ENCODE measurements around the gene MMUT. TPM values are rescaled to one million over a fixed set of nuclear protein-coding genes. Genes with fewer than 3 reads are reported as not detected.

Gene MMUT
- total RNA-seq, 1 donor from 2014 or later, result 10.9 TPM

- no peaks in the 10 kb centered on the region for H3K36me3 Mint-ChIP-seq (ENCODE audit: low read depth, unreplicated experiment)
- DNase-seq (ENCODE audit: low read depth), result no peak
- no peak overlapping the region for H3K4me2 ChIP-seq (ENCODE audit: low read length)
- no peaks in the 10 kb centered on the region for H3K36me3 ChIP-seq (ENCODE audit: insufficient read depth, low read length)
- H3K9me3 ChIP-seq (ENCODE audit: insufficient read depth, low read depth, low read length), result no peaks in the 10 kb centered on the region
- no peak for FAIRE-seq
- H3K4me3 Mint-ChIP-seq (ENCODE audit: unreplicated experiment), result no peak overlapping the region
- no peaks in the 10 kb centered on the region for H3K9me3 Mint-ChIP-seq (ENCODE audit: unreplicated experiment)
- peaks cover 3% of the 10 kb centered on the region for H3K4me1 Mint-ChIP-seq (ENCODE audit: low read depth, unreplicated experiment)
- TF ChIP-seq CTCF (IDR thresholded peaks at IDR 0.05; ENCODE audit: insufficient read depth, low read depth, low read length) (no peak), EZH2 (IDR thresholded peaks at IDR 0.05; ENCODE audit: insufficient read depth, low read length) (no peak)
- no peaks in the 10 kb centered on the region for H3K27me3 Mint-ChIP-seq (ENCODE audit: low read depth, unreplicated experiment)
- no peaks in the 10 kb centered on the region for H3K79me2 ChIP-seq (ENCODE audit: insufficient read depth, low read length)
- no peak overlapping the region for H3K9ac ChIP-seq (ENCODE audit: low read length)
- H3K27ac ChIP-seq (ENCODE audit: low read depth, low read length), result no peak overlapping the region
- H3K4me1 ChIP-seq (ENCODE audit: insufficient read depth, low read length), result no peaks in the 10 kb centered on the region
- no peaks in the 10 kb centered on the region for H3K27me3 ChIP-seq (ENCODE audit: insufficient read depth, low read length)
- H3K27ac Mint-ChIP-seq (ENCODE audit: unreplicated experiment), result no peak overlapping the region
- H4K20me1 ChIP-seq (ENCODE audit: insufficient read depth, low read length), result no peaks in the 10 kb centered on the region
- no peak overlapping the region for H3K4me3 ChIP-seq (ENCODE audit: insufficient read depth, low read depth, low read length)
- H2AFZ ChIP-seq (ENCODE audit: low read depth, low read length), result no peak overlapping the region
Observed at GRCh38 chr6:49415358-49415757, 47.7 kb downstream of the MMUT start.

- DNase-seq (ENCODE audit: low read depth) (no peak), FAIRE-seq (no peak)
- no peak for TF ChIP-seq CTCF (IDR thresholded peaks at IDR 0.05; ENCODE audit: insufficient read depth, low read depth, low read length)
- no peak for TF ChIP-seq EZH2 (IDR thresholded peaks at IDR 0.05; ENCODE audit: insufficient read depth, low read length)
- Histone ChIP-seq H3K4me1 (ENCODE audit: insufficient read depth, low read length) (no peaks in the 10 kb centered on the region), H2AFZ (ENCODE audit: low read depth, low read length) (no peak overlapping the region), H4K20me1 (ENCODE audit: insufficient read depth, low read length) (no peaks in the 10 kb centered on the region), H3K4me2 (ENCODE audit: low read length) (no peak overlapping the region), H3K27ac (ENCODE audit: low read depth, low read length) (no peak overlapping the region), H3K79me2 (ENCODE audit: insufficient read depth, low read length) (no peaks in the 10 kb centered on the region), H3K9ac (ENCODE audit: low read length) (no peak overlapping the region), H3K9me3 (ENCODE audit: insufficient read depth, low read depth, low read length) (no peaks in the 10 kb centered on the region), H3K36me3 (ENCODE audit: insufficient read depth, low read length) (no peaks in the 10 kb centered on the region), H3K27me3 (ENCODE audit: insufficient read depth, low read length) (no peaks in the 10 kb centered on the region), H3K4me3 (ENCODE audit: insufficient read depth, low read depth, low read length) (no peak overlapping the region)
- H3K4me1 Mint-ChIP-seq (ENCODE audit: low read depth, unreplicated experiment), result peaks cover 3% of the 10 kb centered on the region
- no peaks in the 10 kb centered on the region for H3K36me3 Mint-ChIP-seq (ENCODE audit: low read depth, unreplicated experiment)
- no peak overlapping the region for H3K4me3 Mint-ChIP-seq (ENCODE audit: unreplicated experiment)
- H3K9me3 Mint-ChIP-seq (ENCODE audit: unreplicated experiment), result no peaks in the 10 kb centered on the region
- no peaks in the 10 kb centered on the region for H3K27me3 Mint-ChIP-seq (ENCODE audit: low read depth, unreplicated experiment)
- no peak overlapping the region for H3K27ac Mint-ChIP-seq (ENCODE audit: unreplicated experiment)
Observed at GRCh38 chr6:49410564-49410963, 52.5 kb downstream of the MMUT start.

GRCh38 chr6:49409951-49410542, 53.0 kb downstream of the MMUT start:
- H3K9ac ChIP-seq (ENCODE audit: low read length), result no peak overlapping the region
- H3K9me3 ChIP-seq (ENCODE audit: insufficient read depth, low read depth, low read length), result no peaks in the 10 kb centered on the region
- H3K27ac ChIP-seq (ENCODE audit: low read depth, low read length), result no peak overlapping the region
- H3K27ac Mint-ChIP-seq (ENCODE audit: unreplicated experiment), result no peak overlapping the region
- H3K4me3 ChIP-seq (ENCODE audit: insufficient read depth, low read depth, low read length), result no peak overlapping the region
- no peaks in the 10 kb centered on the region for H4K20me1 ChIP-seq (ENCODE audit: insufficient read depth, low read length)
- H3K4me3 Mint-ChIP-seq (ENCODE audit: unreplicated experiment), result no peak overlapping the region
- TF ChIP-seq CTCF (IDR thresholded peaks at IDR 0.05; ENCODE audit: insufficient read depth, low read depth, low read length), result peak; percentile 94
- no peak for TF ChIP-seq EZH2 (IDR thresholded peaks at IDR 0.05; ENCODE audit: insufficient read depth, low read length)
- H2AFZ ChIP-seq (ENCODE audit: low read depth, low read length), result no peak overlapping the region
- no peaks in the 10 kb centered on the region for H3K4me1 Mint-ChIP-seq (ENCODE audit: low read depth, unreplicated experiment)
- H3K4me1 ChIP-seq (ENCODE audit: insufficient read depth, low read length), result no peaks in the 10 kb centered on the region
- H3K36me3 ChIP-seq (ENCODE audit: insufficient read depth, low read length), result no peaks in the 10 kb centered on the region
- no peak overlapping the region for H3K4me2 ChIP-seq (ENCODE audit: low read length)
- DNase-seq (ENCODE audit: low read depth), result peak; percentile 23
- no peaks in the 10 kb centered on the region for H3K27me3 ChIP-seq (ENCODE audit: insufficient read depth, low read length)
- no peaks in the 10 kb centered on the region for H3K36me3 Mint-ChIP-seq (ENCODE audit: low read depth, unreplicated experiment)
- no peaks in the 10 kb centered on the region for H3K79me2 ChIP-seq (ENCODE audit: insufficient read depth, low read length)
- H3K27me3 Mint-ChIP-seq (ENCODE audit: low read depth, unreplicated experiment), result no peaks in the 10 kb centered on the region
- no peak for FAIRE-seq
- H3K9me3 Mint-ChIP-seq (ENCODE audit: unreplicated experiment), result no peaks in the 10 kb centered on the region
